IPS-11a (cell line): ENCODE results near the gene TPSG1.
"Not testable (repeated sequence)": the region's sequence is repeated elsewhere in the genome, so short reads cannot be mapped to it uniquely, and the experiment has no call there.

ENCODE experiments used
- H3K4me3 ChIP-seq: one replicate; pipeline ENCODE4 v1.5.1; 2013; ENCODE audit warnings: low read depth, low read length, control low read depth

TPSG1 gene

DNA sequence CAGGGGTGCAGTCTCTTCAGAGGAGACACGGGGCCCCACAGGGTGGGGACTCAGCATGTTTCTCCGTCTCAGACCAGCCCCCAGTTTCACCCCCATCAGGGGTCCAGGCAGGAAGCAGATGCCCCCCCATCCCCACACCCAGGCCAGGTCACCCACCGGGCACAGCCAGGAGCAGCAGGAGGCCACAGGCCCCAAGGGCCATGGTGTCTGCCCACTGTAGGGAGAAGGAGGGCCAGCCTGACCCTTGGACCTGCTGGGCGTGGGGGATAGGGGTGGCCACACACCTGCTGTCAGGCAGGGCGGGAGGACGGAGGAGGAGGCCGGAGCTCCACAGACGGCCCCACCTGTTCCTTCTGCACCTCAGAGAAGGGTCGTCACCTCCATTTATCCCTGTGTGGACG is at the start of gene TPSG1:
Gene TPSG1, minus strand, starts transcription at position 218 of the 401 bp plus-strand sequence. Its CDS starts 16 bp downstream, at position 202.
- no peak within 1 kb of the TSS for H3K4me3 ChIP-seq

DNA sequence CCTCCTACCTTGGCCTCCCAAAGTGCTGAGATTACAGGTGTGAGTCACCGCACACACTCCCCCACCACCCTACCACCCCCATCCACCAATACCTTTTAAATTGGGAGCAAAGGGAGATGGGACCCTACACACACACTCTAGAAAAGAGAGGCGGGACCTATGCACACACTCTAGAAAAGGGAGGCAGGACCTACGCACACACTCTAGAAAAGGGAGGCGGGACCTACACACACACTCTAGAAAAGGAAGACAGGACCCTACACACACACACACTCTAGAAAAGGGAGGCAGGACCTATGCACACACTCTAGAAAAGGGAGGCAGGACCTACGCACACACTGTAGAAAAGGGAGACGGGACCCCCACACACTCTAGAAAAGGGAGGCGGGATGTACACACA is 49.7 kb upstream of the TPSG1 start:
- no peak overlapping the region for H3K4me3 ChIP-seq

DNA sequence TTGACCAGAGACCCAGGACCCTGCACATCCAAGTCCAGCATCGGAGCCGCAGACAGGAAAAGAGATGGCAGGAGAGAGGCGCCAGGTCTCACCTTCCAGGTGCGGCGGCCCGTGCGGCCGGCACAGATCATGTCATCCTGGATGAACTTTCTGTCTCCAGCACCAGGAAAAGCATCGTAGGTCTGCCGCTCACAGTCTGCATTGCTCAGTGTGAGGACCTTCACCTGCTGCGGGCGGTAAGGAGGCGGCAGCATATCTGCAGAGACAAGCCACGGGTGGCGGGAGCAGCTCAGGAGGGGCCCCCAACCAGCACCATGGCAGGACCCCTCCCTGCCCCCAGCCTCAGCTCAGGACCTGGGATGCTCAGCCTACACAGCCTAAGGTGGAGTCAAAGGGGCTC is 48.7 kb upstream of the TPSG1 start:
- no peak overlapping the region for H3K4me3 ChIP-seq

DNA sequence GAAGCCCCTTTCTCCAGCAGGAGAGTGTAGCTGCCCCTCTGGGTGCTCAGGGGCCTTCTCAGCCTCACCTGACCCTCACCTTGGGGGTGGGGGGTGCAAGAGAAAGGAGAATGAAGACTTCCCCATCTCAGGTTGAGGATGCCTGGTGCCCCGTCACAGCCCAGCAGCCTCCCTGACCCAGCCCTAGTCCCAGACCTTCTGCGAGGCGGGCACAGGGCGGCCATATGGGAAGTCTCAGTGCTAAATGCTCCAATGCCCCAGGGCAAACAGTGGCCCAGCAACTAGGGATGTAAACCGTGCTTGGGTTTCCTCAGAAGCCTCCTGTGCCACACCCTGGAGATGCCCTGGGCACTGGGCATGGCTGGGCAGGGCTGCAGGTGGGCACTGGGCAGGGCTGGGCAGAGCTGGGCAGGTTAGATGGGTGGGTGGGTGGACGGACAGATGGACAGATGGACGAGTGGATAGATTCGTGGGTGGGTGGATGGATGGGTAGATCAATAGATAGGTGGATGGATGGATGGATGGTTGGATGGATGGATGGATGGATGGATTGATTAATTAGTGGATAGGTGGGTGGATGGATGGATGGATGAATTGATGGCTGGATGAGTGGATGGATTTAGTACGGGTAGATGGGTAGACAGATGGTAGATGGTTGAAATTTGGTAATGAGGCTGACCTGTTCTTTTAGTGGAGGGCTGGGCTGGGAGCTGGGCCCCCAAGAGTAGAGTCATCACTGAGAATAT is 47.6 kb upstream of the TPSG1 start:
- no peak overlapping the region for H3K4me3 ChIP-seq

GRCh38 chr16:1271724-1272413 is 46.8 kb upstream of the TPSG1 start:
- not testable (repeated sequence) for H3K4me3 ChIP-seq

DNA sequence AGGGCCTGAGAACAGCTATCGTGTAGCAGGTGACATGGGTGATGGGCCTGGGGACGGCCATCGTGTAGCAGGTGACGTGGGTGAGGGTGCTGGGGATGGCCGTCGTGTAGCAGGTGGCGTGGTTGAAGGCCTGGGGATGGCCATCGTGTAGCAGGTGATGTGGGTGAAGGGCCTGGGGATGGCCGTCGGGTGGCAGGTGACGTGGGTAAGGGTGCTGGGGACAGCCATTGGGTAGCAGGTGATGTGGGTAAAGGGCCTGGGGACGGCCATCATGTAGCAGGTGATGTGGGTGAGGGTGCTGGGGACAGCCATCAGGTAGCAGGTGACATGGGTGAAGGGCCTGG is 46.3 kb upstream of the TPSG1 start:
- no peak overlapping the region for H3K4me3 ChIP-seq

- not testable (repeated sequence) for H3K4me3 ChIP-seq
Observed at GRCh38 chr16:1269418-1269817, 44.4 kb upstream of the TPSG1 start.

GRCh38 chr16:1265826-1266225 is 40.8 kb upstream of the TPSG1 start:
- H3K4me3 ChIP-seq = no peak overlapping the region

DNA sequence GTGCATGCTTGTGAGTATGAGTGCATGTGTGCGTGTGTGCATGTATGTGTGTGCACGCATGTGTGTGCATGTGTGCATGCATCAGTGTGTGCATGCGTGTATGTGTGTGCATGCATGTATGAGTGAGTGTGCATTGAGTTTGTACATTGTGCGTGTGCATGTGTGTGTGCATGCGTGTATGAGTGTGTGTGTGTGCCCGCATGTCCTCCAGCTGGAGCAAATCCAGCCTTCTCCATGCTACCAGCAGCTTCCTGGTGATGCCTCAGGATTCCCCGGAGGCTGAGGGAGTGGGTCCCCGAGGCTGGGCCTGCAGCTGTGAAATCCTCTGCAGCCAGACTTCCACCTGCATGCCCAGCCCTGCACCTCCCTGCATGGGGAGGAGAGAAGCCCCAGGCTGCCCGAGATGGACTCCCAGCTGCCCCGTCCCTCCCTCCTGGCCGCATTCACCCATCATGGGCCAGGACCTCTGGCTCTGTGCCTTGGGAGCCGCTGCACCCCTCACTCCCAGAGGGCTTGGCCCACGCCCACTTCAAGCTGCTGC is 40.1 kb upstream of the TPSG1 start:
- H3K4me3 ChIP-seq = no peak overlapping the region

DNA sequence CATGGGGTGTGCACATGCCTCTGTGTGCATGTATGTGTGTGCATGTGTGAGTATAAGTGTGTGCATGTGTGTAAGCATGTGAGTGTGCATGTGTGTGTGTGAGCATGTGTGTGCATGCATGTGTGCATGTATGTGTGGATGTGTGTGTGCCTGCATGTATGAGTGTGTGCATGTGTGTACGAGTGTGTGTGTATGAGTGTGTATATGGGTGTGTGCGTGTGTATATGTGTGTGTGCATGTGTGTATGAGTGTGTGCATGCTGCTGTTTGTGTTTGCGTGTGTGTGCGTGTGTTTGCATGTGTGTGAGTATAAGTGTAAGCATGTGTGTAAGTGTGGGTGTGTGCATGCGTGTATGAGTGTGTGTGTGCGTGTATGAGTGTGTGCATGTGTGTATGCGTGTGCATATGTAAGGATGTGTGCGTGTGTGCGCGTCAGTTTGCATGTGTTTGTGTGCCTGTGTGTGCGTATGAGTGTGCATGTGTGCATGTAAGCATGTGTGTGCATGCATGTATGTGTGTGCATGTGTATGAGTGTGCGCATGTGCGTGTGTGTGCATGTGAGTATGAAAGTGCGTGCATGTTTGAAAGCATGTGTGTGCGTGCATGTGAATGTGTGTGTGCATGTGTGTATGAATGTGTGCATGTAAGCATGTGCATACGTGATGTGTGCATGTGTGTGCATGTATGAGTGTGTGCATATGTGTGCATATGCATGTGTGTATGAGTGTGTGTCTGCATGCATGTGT is 39.4 kb upstream of the TPSG1 start:
- H3K4me3 ChIP-seq = no peak overlapping the region

DNA sequence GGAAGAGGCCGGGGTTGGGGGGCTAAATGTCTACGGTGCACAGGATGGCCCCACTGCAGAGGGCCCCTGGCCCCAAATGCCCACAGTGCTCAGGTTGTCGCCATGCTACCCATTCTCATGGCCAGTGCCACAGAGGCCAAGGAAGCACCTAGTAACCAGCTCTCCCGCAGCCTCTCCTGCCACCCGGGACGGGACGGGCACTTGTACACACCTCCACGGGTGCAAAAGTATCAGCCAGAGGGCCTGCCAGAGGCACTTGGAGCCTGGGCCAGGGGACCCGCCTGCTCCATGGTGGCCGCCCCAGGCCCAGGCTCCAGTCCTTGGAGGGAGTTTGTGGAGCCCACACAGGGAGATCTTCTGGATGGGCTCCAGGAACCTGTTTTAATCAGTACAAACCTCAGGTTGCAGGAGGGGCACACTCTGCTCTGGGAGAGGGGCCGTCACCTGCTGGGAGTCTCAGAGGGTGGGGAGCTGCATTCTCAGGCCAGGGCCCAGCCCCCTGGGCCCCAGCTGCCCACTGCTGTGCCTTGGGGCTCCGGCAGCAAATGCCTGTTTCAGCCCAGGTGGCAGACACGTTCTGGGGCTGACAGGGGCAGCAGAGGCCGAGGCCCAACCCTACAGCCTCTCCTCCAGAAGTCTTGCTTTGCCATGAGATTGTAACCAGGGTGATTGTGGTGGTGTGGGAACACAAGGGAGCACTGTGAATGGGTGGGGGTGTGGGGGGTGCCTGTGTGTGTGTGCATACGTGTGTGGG is 38.7 kb upstream of the TPSG1 start:
- H3K4me3 ChIP-seq = no peak overlapping the region

GRCh38 chr16:1262846-1263221 is 37.8 kb upstream of the TPSG1 start:
- H3K4me3 ChIP-seq = no peak overlapping the region

- no peak overlapping the region for H3K4me3 ChIP-seq
Observed at GRCh38 chr16:1262210-1262845, 37.3 kb upstream of the TPSG1 start.

- no peak overlapping the region for H3K4me3 ChIP-seq
Observed at GRCh38 chr16:1261131-1261892, 36.2 kb upstream of the TPSG1 start.

DNA sequence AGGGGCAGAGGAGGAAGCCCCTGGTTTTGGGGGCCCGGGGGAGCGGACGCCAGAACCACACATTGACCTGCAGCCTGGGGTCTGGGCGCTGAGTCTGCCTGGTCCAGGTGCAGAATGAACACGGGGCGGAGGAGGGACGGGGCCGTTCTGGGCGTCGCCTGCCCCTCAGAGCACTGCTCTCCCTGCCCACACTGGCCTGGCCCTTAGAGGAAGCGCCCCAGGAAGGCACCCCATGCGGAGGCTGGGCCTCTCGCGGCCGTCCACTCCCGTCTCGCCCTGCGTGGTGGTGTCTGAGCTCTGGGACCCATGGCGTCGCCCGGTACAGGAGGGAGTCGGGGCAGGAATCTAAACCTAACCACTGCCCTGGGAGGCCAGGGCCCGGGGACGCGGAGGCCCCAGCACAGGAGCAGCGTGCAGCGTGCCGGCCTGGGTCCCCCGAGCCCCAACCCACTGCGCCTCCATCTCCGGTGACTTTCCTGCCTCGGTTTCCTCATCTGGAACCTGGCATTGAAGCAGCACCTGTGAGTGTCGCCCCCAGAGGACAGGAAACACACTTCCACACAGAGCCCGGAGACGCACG is 35.1 kb upstream of the TPSG1 start:
- no peak overlapping the region for H3K4me3 ChIP-seq

DNA sequence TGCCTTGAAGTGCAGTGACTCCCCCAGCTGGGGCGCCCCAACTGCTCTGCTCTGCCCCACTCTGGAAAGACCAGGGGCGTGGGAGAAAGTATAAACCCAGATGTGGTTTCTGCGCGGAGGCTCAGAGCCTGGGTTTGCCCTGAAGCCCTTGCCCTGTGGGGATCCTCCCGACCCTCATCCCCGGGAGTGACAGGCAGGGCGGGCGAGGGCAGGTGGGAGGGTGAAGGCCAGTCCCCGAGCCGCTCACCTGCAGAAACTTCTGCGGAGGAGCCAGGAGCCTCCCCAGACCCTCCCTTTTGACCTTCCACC is 34.6 kb upstream of the TPSG1 start:
- H3K4me3 ChIP-seq = no peak overlapping the region

GRCh38 chr16:1258906-1259759 is 34.1 kb upstream of the TPSG1 start:
- H3K4me3 ChIP-seq = no peak overlapping the region

DNA sequence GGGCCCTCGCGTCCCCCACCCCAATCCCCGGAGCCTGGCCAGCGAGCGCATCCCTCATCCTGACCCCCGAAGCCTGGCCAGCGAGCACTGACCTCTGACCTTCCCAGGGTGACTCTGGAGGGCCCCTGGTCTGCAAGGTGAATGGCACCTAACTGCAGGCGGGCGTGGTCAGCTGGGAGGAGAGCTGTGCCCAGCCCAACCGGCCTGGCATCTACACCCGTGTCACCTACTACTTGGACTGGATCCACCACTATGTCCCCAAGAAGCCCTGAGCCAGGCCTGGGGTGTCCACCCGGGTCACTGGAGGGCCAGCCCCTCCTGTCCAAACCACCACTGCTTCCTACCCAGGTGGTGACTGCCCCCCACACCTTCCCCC is 33.1 kb upstream of the TPSG1 start:
- no peak overlapping the region for H3K4me3 ChIP-seq
